DND-41 (cell line): Measurements from ENCODE around the gene FADS6.

Experiments
- ATAC-seq: fragments of 200-7000 bp; cut with Tn5 transposase; 3 replicates; pipeline ENCODE4 v1.9.1; 2021; ENCODE audit warnings: low read depth; ENCODE audit not compliant: insufficient read depth
- DNase-seq: peaks from one replicate; pipeline ENCODE4 v3.0.0-alpha.2; 2020
- H2AFZ ChIP-seq: 2 replicates; pipeline ENCODE4 v1.6.0; 2012; ENCODE audit warnings: low read depth, low read length
- H3K27ac ChIP-seq: 2 replicates; pipeline ENCODE4 v1.5.1; 2012; ENCODE audit warnings: low read length, inconsistent platforms
- H3K27me3 ChIP-seq: fragments of 200-600 bp; sonication (generic); 2 replicates; pipeline ENCODE4 v1.6.0; 2012; ENCODE audit warnings: low read length, mild to moderate bottlenecking, inconsistent platforms; ENCODE audit not compliant: insufficient read depth, poor library complexity
- H3K36me3 ChIP-seq: 2 replicates; pipeline ENCODE4 v1.5.1; 2012; ENCODE audit warnings: low read length, inconsistent platforms; ENCODE audit not compliant: insufficient read depth
- H3K4me1 ChIP-seq: 2 replicates; pipeline ENCODE4 v1.5.1; 2012; ENCODE audit warnings: mild to moderate bottlenecking, low read length; ENCODE audit not compliant: insufficient read depth
- H3K4me2 ChIP-seq: 2 replicates; pipeline ENCODE4 v1.6.0; 2012; ENCODE audit warnings: mild to moderate bottlenecking, moderate library complexity, low read length, inconsistent platforms; ENCODE audit not compliant: insufficient read depth
- H3K4me3 ChIP-seq, 2 experiments: fragments of 200-600 bp in 1 of 2; shearing (Covaris generic) in 1 of 2; 2 replicates each; pipeline ENCODE4 v1.5.1; 2012 to 2016; ENCODE audit warnings: inconsistent platforms in 2 of 2, low read length in 2 of 2, mild to moderate bottlenecking in 2 of 2, low read depth in 1 of 2, moderate library complexity in 1 of 2
- H3K79me2 ChIP-seq: 2 replicates; pipeline ENCODE4 v1.6.0; 2012; ENCODE audit warnings: low read length, inconsistent platforms; ENCODE audit not compliant: insufficient read depth
- H3K9ac ChIP-seq: 2 replicates; pipeline ENCODE4 v1.6.0; 2012; ENCODE audit warnings: low read depth, mild to moderate bottlenecking, inconsistent platforms, low read length, moderate library complexity
- H3K9me3 ChIP-seq: 2 replicates; pipeline ENCODE4 v1.5.1; 2012; ENCODE audit warnings: low read length, moderate library complexity, mild to moderate bottlenecking, inconsistent platforms; ENCODE audit not compliant: insufficient read depth, severe bottlenecking
- H4K20me1 ChIP-seq: 2 replicates; pipeline ENCODE4 v1.6.0; 2012; ENCODE audit warnings: low read length; ENCODE audit not compliant: insufficient read depth
- EZH2 ChIP-seq: IDR thresholded peaks from 3 replicates; pipeline ENCODE4 v1.6.1; 2012; ENCODE audit warnings: borderline replicate concordance, low read depth, mild to moderate bottlenecking, moderate library complexity, low read length, inconsistent platforms; ENCODE audit not compliant: severe bottlenecking
- TF ChIP-seq, protein P1 (sequence below): IDR thresholded peaks from 2 replicates; pipeline ENCODE4 v1.5.1; 2012; ENCODE audit warnings: borderline replicate concordance, low read length, moderate library complexity, mild to moderate bottlenecking; ENCODE audit not compliant: poor library complexity, severe bottlenecking; ENCODE audit errors: extremely low read depth

The FADS6 gene

DNA sequence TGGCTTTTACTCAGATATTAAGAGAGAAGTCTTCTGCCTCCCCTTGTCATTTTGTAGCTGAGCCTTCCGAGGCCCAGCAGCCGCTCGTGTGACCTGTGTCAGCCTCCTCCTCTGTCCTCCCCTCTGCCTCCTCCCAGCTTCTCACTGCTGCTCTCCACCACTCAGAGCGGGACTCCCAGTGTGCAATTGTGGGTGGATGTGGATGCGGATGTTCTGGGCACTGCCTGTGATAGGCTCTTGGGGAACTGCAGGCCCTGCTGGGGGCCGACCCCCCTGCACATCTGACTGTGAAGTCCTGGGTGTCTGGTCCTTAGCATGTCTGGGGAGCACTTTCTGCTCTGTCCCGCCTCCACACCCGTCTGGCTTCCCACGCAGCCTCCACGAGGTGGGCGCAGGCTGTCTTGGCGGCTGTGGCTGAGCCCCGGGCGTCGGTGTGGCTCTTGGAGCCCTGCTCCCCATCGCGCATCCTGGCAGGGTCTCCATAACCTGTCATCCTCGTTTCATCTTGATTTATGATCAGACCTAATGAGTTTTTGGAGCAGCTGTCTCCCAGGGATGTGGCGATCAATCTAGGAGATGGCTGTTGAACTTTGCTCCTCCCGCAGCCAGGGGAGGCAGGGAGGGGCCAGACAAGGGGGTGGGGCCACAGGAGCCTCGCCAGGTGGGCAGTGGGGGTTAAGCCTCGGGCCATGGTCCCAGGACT lies 61.8 kb downstream of the FADS6 start:
- Histone ChIP-seq H3K9ac (no peak overlapping the region), H3K4me1 (no peaks in the 10 kb centered on the region), H3K79me2 (no peaks in the 10 kb centered on the region), H3K4me3 (no peak overlapping the region), H3K27ac (no peak overlapping the region), H4K20me1 (peaks cover 10% of the 10 kb centered on the region), H3K27me3 (no peaks in the 10 kb centered on the region), H3K9me3 (no peaks in the 10 kb centered on the region), H3K4me2 (no peak overlapping the region), H2AFZ (no peak overlapping the region), H3K36me3 (peaks cover 8% of the 10 kb centered on the region)
- ATAC-seq (no peak), DNase-seq (no peak)
- no peak for TF ChIP-seq EZH2
- TF ChIP-seq, protein P1, sequence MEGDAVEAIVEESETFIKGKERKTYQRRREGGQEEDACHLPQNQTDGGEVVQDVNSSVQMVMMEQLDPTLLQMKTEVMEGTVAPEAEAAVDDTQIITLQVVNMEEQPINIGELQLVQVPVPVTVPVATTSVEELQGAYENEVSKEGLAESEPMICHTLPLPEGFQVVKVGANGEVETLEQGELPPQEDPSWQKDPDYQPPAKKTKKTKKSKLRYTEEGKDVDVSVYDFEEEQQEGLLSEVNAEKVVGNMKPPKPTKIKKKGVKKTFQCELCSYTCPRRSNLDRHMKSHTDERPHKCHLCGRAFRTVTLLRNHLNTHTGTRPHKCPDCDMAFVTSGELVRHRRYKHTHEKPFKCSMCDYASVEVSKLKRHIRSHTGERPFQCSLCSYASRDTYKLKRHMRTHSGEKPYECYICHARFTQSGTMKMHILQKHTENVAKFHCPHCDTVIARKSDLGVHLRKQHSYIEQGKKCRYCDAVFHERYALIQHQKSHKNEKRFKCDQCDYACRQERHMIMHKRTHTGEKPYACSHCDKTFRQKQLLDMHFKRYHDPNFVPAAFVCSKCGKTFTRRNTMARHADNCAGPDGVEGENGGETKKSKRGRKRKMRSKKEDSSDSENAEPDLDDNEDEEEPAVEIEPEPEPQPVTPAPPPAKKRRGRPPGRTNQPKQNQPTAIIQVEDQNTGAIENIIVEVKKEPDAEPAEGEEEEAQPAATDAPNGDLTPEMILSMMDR = no peak

DNA sequence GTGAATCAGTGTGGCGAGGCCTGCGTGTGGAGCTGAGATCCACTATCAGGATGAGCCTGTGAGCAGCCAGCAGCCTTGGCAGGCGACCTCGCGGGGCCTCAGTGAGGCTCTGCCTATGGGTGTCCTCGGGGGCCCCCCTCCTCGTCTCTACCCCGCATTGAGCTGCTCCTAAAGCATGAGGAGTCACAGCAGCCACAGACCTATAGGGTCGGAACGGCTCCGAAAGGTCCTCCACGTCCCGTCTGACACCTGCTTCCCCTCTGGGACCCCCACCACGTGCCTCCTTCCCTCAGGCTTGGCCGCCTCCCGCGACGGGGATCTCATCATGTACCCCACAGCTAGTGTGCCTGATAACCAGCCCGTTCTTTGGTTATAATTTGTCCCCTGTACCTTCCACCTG lies 62.6 kb downstream of the FADS6 start:
- Histone ChIP-seq H3K4me3 (no peak overlapping the region), H3K4me1 (no peaks in the 10 kb centered on the region), H3K9ac (no peak overlapping the region), H3K27me3 (no peaks in the 10 kb centered on the region), H3K4me2 (no peak overlapping the region), H3K79me2 (no peaks in the 10 kb centered on the region), H3K36me3 (peaks cover under 1% of the 10 kb centered on the region), H2AFZ (no peak overlapping the region), H3K9me3 (no peaks in the 10 kb centered on the region), H4K20me1 (peaks cover 10% of the 10 kb centered on the region), H3K27ac (no peak overlapping the region)
- no peak for DNase-seq
- ATAC-seq = no peak
- TF ChIP-seq EZH2 = no peak
- TF ChIP-seq, protein P1 = no peak

DNA sequence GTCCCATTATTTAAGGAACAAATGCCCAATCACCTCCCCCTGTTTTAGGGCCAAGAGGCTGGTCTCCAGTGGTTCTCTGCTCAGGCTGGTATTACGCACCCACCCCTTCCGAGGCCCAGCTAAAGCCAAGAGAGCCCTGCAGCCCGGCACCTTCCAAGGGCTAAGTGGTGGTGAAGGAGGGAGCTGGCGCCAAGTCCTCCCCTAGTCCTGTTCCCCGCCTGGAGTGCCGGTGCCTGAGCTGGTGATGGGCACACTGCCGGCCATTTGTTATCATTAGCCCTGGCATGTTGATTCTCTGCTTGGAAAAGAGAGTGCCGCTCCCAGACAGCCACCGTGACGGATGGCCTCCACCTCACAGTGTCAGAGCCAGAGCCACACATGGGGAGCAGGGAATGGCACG lies 65.6 kb downstream of the FADS6 start:
- Histone ChIP-seq H3K4me3 (no peak overlapping the region), H3K4me2 (no peak overlapping the region), H3K27ac (no peak overlapping the region), H3K4me1 (no peaks in the 10 kb centered on the region), H3K36me3 (peaks cover 7% of the 10 kb centered on the region; the same call in 1 of the 2 replicates), H3K79me2 (no peaks in the 10 kb centered on the region), H3K27me3 (no peaks in the 10 kb centered on the region), H3K9me3 (no peaks in the 10 kb centered on the region), H4K20me1 (peaks cover 10% of the 10 kb centered on the region), H2AFZ (no peak overlapping the region), H3K9ac (no peak overlapping the region)
- no peak for TF ChIP-seq EZH2
- TF ChIP-seq, protein P1 = no peak
- DNase-seq (no peak), ATAC-seq (no peak)
